Measurements from ENCODE around the gene EPS8L2.

Gene EPS8L2

DNA sequence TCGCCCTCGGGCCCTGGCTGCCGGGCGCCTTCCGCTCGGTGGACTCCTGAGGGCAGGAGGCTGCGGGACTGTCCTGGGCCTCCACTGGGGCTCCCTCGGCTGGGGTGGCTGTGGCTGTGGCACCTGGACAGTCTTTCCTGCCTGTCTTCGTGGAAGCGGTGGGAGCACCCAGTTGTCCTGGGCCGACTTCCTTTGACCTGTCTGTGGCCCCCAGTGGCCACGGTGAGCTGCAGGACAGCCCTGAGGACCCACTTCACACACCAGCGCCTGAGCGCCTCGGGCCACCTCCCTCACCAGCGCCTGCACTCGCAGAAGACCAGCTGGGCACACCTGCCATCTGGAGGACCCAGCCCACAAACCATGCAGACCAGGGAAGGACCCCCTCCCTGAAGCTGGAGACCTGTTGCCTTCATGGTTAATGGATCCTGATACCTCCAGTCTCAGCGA lies 1.8 kb upstream of the EPS8L2 start:
- DNase-seq (ENCODE audit: low read depth, low spot score): no peak

DNA sequence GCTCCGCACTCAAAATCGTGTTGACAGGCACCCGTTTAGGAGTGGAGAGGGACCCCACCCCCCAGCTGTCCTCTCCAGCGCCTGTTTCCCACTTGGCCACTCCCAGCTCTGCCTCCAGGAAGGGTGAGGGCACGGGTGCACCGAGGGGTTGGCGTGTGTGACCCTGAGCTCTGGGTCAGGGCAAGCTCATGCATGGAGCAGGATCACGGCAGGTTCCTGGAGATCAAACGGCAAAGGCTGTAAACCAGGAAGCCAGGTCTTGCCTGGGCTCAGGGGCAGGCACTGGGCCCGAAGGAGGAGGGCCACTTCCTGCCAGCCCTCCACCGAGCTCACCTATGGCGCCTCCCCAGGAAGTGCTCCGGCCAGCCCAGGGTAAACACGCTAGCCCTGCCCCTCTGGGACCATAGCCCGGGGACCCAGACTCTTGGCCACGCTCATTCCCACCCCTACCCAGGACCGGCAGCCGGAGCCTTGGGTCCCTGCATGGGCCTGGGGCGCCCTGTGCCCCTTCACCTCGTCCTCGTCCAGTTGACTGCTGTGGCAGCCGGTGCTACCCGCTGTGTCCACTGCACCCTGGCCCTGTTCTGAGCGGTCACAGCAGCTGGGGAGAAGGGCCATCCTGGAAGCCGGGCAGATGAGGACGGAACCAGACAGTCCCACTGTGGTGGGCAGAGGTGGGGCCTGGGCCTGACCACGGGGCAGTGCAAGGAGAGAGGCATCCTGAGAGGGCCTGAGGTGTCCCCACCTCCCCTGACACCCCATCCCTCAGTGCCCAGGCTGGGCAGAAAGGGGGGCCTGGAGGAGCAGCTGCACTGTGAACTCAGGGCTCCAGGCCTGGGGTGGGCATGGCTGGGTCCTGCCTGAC lies 1.0 kb upstream of the EPS8L2 start:
- peak; percentile 37 for DNase-seq (ENCODE audit: low read depth, low spot score)

DNA sequence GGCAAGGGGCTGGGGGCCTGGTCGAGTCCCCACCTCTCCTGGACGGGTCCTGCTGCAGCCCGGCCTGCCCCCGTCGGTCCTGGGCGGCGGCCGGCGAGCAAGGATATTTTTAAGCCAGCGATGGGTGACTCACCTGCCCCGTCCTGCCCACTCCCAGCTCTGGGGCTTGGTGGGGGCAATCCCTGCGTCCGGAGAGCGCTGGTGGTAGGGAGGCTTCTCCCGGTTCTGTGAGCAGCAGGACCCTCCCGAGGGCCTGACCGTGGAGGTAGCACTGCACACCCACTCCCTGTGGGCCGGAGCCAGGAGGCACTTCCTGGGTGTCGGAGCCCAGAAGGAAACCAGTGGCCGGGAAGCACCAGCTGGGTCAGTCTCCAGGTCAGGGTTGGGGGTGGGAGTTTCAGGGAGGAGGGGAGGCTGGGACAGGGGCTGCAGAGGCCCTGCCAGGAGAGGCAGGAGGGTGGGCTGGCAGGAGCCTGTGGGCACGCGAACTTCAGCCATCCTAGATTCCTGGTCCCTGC lies 467 bp downstream of the EPS8L2 start:
- peak; percentile 47 for DNase-seq (ENCODE audit: low read depth, low spot score)

DNA sequence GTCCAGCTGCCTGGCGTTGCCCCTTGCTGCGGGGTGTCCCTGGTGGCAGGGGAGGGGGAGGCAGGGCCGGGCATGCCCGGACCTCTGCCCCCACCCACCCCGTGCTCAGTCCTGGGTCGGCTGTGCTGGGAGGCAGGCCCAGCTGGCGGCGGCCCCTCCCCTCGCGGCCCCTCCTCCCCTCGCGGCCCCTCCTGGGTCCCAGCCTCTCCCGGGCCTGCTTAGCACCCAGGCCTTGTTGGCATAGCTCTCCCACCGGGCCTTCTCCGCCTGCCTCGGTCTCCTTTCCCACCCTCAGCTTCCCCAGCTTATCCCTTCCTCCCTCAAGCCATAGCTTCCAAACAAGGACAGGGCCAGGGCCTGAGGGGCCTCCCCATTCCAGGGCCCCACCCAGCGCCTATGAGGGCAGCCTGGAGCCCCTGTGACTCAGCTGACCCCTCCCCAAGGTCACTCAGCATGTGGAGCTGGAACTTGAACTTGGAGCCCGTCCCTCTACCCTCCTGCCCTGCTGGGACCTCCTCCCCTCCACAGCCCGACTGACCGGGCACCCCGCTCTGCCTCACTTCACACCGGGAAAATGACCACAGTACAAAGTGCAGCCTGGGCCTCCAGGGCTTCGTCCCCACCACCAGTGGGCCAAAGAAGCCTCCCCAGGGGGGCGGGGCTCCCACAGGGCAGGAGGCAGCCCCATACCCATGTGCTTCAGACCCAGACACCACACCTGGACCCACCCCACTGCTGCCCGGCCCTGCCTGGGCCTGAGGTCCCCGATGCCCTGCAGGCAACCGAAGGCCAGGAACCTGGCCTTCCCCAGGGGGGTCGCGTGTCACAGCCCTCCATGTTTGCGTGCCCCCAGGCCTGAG lies 1.2 kb downstream of the EPS8L2 start:
- peak; percentile 57 for DNase-seq (ENCODE audit: low read depth, low spot score)

DNA sequence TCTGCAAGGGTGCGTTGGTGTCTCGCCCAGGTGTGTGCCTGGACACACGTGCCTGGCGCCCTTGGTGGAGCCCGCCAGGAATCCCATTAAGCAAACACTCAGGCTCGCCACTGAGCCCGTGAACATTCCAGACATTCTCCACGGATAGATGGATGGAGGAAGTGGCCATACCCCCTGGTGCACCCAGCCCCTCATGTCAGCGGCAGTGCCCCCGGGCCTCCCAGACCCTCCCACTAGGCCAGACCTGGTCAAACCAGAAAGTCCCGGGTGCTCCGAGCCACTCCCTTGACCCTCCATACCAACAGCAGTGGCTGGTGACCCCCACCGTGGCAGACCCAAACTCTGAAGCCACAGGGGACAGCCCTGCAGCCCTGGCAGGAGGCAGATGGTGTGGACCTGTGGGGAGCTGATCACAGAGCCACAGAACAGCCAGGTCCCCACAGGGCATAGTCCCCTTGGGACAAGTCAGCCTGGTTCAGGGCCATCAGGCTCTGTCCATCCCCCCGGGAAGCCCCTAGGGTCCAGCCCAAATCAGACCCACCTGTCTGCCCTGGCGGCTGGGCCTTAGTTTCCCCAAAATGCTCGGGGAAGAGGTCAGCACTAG lies 1.9 kb downstream of the EPS8L2 start:
- DNase-seq (ENCODE audit: low read depth, low spot score): peak; percentile 67

DNA sequence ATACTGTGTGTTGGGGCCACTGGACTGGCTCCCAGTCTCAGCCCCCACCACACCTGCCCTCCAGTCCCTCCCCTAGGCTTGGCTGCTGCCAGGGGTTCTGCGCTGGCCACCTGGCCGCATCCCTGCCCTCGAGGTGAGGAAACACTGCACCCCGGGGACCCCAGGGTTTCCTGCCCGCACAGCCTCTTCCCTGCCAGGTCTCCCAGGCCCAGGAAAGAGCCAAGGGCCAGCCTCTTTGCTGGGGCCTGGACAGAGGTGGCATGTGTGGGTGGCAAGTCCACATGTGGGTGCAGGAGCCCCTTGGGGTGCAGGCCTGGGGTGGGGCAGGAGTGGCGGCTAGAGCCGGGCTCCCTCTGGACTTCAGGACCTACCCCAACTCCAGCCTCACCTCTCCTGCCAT lies 2.5 kb downstream of the EPS8L2 start:
- no peak for DNase-seq (ENCODE audit: low read depth, low spot score)

DNA sequence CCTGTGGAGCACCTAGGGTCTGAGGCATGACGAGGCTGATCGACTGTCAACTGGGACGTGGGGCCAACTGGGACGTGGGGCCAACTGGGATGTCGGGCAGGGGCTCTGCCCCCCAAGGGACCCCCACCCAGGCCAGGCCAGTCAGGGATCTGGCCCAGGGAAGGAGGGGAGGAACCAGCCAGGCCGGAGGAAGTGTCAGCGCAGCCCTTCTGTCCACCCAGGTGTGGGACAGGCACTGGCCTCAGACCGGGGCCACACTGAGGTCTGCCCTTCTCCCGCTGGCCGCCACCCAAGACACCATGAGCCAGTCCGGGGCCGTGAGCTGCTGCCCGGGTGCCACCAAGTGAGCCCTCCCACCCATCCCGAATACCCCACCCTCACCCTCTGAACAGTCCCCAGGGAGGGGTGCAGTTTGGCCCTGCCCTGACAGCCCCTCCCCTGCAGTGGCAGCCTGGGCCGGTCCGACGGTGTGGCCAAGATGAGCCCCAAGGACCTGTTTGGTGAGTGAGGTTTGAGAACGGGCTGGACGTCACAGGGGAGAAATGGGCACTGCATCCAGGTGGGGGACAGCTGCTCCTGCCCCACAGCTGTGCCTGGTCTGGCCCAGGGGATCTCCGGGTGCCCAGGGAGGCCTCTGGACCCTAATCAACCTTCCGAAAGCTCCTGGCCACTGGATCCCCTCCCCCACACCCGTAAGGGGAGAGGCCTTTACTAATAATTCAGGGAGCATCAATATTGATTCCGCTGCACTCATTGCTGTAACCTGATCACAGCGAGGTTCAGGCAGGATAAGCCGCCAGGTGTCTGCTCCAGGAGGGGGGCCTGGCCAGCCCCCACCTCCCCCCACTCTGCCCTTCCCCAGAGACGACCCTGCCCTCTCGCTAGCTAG lies 3.3 kb downstream of the EPS8L2 start:
- peak; percentile 14 for DNase-seq (ENCODE audit: low read depth, low spot score)

DNA sequence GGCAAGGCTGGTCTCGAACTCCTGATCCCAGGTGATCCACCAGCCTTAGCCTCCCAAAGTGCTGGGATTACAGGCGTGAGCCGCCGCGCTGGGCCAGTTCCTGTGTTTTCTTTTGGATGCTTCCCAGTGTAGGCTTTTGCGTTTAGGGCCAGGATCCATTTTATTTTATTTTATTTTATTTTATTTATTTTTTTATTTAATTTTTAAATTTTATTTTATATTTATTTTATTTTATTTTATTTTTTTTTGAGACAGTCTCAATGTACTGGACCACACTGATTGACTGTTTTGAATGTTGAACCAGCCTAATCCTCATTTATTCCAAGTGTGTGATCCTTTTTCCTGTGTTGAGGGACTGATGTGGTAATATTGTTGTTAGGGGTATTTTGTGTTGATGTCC lies 8.4 kb downstream of the EPS8L2 start:
- no peak for DNase-seq (ENCODE audit: low read depth, low spot score)

DNA sequence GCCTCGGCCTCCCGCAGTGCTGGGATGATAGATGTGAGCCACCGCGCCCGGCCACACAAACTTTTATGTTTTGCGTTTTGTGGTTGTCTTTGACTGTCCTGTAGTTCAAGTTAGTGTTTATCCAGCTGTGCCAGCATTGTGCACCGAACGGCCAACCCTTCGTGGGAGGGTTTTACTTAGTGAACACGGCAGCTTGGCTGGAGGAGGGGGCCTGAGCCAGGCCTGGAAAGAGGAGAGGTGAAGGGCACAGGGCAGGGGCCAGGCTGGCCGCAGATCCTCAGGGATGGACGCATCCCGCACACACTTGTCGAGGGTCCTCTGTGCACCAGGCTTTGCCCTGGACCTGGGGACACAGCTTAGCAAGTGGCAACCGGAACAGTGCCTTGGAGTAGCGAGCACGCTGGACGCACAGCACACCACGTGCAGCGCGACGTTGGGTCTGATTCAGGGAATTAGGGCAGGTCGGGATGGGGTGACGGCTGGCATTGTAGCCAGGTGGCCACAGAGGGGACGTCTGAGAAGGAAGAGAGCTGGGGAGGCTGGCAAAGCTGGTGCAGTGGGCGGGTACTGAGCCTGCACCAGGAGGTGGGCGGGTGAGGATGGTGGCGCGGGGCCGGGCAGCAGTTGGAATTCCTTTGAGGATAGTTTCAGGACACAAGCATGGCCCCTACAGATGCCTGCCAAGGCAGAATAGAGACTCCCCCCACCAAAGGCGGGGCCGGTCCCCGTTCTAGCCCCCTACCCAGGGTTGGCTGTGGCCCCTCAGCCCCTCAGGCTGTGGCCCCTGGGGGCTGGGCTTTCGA lies 13.4 kb downstream of the EPS8L2 start:
- DNase-seq (ENCODE audit: low read depth, low spot score): no peak

DNA sequence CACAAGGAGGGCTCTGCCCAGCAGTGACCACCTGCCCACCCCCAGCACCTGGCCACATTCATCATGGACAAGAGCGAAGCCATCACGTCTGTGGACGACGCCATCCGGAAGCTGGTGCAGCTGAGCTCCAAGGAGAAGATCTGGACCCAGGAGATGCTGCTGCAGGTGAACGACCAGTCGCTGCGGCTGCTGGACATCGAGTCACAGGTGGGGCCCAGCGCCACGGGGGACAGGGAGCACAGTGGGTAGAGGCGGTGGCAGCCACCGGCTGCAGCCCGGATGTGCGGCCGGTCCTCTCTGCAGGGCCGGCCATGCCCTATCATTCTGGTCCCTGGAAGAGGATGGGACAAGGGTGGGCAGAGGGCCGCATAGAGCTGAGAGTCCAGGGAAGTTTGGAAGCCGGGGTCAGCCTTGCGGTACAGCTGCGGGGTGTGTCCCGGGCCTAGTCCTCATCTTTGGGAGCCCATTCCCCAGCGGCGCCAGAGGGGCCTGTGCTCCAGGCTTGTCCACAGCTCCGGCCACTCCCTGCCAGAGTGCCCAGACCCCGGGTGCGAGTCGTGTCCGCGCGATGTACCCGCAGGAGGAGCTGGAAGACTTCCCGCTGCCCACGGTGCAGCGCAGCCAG lies 14.1 kb downstream of the EPS8L2 start:
- no peak for DNase-seq (ENCODE audit: low read depth, low spot score)

DNA sequence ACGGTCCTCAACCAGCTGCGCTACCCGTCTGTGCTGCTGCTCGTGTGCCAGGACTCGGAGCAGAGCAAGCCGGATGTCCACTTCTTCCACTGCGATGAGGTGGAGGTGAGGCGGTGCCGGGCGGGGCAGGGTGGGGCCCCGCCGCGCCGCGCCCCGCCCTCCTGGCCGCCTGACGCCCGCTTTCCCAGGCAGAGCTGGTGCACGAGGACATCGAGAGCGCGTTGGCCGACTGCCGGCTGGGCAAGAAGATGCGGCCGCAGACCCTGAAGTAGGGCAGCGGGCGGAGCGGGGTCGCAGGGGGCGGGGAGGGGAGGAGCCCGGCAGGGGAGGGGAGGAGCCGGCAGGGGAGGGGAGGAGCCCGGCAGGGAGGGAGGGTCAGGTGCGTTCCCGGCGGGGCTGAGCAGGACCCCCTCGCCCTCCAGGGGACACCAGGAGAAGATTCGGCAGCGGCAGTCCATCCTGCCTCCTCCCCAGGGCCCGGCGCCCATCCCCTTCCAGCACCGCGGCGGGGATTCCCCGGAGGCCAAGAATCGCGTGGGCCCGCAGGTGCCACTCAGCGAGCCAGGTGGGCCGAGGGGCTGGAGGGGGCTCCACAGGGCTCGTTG lies 14.7 kb downstream of the EPS8L2 start:
- DNase-seq (ENCODE audit: low read depth, low spot score): peak; percentile 67

DNA sequence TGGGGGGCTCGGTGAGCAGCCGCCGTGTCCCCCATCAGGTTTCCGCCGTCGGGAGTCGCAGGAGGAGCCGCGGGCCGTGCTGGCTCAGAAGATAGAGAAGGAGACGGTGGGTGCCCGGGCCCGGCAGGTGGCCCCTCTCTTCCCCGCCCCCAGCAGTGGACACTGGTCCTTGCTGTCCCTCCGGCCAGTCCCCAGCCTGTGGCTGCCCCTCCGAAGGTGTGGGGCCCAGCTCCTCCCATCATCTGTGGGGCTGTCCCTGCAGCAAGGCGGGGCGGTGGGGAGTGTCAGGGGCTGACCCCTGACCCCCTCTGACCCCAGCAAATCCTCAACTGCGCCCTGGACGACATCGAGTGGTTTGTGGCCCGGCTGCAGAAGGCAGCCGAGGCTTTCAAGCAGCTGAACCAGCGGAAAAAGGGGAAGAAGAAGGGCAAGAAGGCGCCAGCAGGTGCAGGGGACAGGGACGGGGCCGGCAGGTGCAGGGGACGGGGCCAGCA lies 15.3 kb downstream of the EPS8L2 start:
- no peak for DNase-seq (ENCODE audit: low read depth, low spot score)

DNA sequence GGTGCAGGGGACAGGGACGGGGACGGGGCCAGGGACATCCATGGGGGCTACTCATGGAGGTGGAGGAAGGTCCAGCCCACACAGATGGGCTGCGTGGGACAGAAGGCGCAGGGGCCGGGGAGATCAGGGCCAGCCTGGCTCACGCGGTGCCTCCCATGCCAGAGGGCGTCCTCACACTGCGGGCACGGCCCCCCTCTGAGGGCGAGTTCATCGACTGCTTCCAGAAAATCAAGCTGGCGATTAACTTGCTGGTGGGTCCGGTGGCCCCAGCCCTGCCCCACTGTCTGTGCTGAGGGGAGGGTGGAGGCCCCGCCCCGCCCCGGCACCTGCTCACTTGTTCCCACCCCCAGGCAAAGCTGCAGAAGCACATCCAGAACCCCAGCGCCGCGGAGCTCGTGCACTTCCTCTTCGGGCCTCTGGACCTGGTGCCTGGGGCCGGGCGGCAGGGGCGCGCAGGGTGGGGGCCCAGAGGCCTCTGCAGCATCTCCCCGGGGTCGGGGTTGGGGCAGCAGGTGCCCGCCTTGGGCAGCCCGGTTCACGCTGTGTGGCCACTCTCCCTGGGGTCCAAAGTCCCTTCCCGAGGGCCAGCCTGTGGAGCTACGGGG lies 15.8 kb downstream of the EPS8L2 start:
- DNase-seq (ENCODE audit: low read depth, low spot score): no peak

DNA sequence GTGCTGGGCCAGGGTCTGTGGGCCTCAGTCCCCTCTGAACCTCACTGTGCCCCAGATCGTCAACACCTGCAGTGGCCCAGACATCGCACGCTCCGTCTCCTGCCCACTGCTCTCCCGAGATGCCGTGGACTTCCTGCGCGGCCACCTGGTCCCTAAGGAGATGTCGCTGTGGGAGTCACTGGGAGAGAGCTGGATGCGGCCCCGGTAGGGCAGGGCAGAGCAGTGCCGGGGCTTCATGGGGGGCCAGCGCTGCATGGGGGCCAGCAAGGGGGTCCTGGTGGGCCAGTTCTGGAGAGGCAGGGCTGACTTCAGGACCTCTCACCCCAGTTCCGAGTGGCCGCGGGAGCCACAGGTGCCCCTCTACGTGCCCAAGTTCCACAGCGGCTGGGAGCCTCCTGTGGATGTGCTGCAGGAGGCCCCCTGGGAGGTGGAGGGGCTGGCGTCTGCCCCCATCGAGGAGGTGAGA lies 16.3 kb downstream of the EPS8L2 start:
- no peak for DNase-seq (ENCODE audit: low read depth, low spot score)

DNA sequence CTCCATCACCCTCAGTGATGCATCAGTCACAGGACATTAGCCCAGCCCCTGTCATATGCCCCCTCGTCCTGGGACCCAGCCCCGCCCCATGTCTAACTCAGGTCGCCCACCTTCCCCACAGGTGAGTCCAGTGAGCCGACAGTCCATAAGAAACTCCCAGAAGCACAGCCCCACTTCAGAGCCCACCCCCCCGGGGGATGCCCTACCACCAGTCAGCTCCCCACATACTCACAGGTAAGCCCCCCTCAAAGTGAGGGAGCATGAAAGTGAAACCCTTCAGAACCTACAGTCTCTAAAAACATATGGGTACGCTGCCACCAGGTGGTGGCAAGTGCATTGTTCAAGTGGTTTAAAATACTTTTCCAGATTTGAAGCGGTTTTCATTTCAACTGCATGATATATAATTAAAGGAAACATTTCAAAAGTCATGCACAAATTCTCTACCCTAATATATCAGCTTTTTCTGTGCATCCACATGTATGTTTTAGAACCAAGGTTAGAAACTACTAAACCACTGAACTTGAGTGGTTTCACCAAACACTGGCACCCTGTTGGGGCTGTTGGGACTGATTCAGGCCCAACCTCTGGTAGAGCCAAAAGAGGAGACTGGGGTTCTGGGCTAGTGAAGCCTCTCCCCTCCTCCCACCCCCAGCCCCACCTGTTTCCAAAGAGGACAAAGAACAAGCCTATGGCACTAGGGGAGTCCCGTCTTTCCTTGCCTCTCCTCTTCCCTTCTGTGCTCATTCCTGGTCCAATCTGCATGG lies 17.3 kb downstream of the EPS8L2 start:
- no peak for DNase-seq (ENCODE audit: low read depth, low spot score)

DNA sequence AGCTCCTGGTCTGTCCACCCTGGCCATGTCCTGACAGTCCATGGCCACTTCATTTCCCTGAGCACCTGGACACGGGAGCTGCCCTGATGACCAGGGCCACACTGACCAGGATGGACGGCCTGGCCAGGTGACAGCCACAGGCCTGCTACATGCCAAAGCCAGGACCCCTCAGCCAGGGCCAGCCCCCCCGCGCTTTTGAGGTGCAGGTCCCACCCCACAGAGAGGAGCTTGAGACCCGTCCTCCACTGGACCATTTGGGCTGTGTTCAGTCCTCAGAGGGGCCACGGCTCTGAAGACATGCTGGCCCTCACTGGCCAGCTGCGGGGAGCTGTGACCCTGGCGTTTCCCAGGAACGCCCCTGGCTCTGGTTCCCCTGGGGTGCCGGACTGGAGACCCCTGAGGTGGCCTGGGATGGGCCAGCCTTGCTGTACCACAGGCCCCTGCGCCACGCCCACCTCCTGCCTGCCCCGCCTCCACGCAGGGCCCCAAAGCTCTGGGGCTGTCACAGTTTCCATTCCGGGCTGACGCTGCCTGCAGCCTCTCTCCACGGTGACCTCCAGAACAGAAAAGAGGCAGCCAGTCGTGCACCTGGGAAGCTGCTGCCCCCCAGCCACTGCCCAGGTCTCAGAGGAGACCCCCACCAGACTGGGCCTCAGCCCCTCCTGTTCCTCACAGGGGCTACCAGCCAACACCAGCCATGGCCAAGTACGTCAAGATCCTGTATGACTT lies 18.2 kb downstream of the EPS8L2 start:
- DNase-seq (ENCODE audit: low read depth, low spot score): no peak

DNA sequence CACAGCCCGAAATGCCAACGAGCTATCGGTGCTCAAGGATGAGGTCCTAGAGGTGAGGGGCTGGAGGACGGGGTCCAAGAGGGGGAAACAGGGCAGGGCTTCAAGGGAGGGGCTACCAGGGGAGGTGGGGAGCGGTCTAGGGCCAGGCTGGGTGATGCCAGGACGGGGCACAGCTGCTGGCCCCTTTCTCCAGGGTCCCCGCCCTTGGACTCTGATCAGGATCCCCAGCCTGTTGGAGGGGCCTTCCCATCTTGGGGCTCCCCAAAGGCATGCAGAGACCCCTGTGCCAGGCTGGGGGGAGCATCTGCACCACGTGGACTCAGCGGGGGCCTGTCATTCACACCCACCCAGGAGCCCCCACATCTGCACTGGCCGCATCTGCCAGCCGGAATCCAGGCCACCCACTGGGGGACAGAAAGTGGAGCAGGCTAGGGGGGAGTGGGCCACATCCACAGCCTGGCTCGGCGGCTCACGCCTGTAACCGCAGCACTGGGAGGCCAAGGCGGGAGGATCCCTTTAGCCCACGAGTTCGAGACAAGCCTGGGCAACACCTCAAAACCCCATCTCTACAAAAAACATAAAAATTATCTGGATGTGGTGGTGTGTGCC lies 18.9 kb downstream of the EPS8L2 start:
- no peak for DNase-seq (ENCODE audit: low read depth, low spot score)

All from ELF-1 (cell line).